ENCODE data around the gene HDLBP.
A peak's percentile ranks its signal among the peaks of the same experiment; 100 is the strongest.
"Not testable (repeated sequence)": the region's sequence is repeated elsewhere in the genome, so short reads cannot be mapped to it uniquely, and the experiment has no call there.

The HDLBP gene

GRCh38 chr2:241339839-241340630, 24.6 kb upstream of the HDLBP start:
- DNase-seq (ENCODE audit: low read depth in 2 of 2), result no peak

GRCh38 chr2:241334813-241335212, 19.3 kb upstream of the HDLBP start:
- DNase-seq (ENCODE audit: low read depth in 2 of 2), result no peak

DNA sequence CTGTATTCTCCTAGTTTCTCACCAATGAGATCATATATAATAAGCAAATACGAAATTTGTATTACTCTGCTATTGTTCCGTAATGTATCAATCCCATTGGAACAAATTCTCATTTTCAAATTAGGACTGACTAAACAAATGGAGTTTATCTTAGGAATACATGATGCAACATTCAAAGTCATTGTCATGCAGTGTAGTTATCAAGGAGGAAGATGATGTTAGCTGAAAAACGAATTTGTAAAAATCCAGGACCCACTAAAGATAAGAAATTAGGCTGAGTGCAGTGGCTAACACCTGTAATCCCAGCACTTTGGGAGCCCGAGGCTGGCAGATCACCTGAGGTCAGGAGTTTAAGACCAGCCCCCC, 15.1 kb upstream of the HDLBP start:
- no peak for DNase-seq (ENCODE audit: low read depth in 2 of 2)

DNA sequence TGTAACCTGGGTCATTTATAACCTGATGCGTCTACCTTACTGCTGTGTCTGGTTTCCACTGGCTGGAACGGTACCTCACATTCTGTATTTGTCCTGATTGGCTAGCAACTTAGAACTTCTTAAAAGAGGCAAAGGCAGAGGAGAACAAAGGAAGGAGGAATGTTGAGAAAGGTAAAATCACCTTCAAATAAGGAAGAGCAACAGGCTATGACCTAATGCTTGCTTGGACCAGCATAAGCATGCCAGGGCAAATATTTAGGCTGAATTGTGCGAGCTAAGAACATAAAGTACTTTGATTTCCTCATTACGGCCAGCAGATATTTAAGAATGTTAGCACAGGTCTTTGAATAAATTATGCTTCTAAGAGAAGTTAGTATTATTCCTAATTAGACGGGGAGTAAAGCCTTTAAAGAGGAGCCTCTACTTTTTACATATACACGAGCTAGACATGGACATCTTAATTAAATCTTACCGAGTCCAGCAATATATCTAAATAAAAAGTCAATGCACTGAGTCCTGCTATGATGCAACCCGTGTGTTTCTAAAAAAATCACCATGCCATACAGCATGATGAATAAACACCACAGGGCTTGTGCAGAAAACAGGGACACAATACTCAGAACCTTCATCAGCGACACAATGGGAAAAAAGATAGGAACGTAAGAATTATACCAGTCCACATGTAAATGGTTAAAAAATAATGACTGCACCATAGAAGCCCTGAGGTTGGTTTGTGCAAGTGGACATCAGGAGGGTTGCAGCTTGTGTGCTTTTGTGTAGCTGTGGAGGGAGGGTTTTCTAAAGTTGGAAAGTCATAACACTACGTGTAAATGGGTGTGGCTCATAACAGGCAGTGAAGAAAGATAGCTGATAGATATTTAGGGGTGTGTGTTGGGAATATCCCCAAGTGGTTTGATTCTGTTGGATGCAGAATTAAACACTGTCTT, 14.5 kb upstream of the HDLBP start:
- no peak for DNase-seq (ENCODE audit: low read depth in 2 of 2)

GRCh38 chr2:241325257-241325656, 9.8 kb upstream of the HDLBP start:
- no peak for DNase-seq (ENCODE audit: low read depth in 2 of 2)

DNA sequence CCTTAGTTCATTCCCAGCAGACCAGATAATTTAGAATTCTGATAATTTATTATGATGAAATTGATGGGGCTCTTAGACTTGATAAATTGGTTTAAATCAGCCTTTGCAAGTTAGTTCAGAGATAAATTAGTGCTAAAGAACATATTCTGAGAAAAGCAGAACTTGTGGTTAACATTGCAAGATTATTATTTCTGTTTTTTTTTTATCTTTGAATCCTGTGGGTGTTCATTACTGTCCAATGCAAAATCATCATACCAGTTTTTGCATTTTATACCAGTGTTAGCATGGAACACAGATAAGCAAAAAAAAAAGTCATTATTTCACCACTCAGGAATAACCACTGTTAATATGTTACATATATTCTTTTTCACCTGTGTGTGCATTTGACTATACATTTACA, 9.3 kb upstream of the HDLBP start:
- no peak for DNase-seq (ENCODE audit: low read depth in 2 of 2)

DNA sequence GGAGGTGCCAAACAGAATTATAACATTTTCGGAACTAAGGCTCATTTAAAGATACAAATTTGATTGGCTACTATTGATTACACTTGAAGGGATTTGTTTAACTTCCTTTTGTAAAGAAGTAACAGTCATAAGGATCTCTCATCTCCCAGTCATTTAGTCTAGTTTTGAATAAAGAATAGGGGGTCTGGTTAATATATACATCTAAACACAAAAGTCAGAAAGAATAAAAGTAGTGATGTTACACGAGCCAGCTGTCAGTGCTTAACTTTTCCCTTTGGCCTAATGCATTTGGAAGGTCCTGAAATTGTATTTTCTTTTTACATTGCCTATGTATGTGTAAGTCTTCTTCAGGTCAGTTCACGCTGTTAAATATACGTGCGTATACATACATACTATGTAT, 8.3 kb upstream of the HDLBP start:
- no peak for DNase-seq (ENCODE audit: low read depth in 2 of 2)

- no peak for DNase-seq (ENCODE audit: low read depth in 2 of 2)
Observed at GRCh38 chr2:241321886-241322285, 6.4 kb upstream of the HDLBP start.

DNA sequence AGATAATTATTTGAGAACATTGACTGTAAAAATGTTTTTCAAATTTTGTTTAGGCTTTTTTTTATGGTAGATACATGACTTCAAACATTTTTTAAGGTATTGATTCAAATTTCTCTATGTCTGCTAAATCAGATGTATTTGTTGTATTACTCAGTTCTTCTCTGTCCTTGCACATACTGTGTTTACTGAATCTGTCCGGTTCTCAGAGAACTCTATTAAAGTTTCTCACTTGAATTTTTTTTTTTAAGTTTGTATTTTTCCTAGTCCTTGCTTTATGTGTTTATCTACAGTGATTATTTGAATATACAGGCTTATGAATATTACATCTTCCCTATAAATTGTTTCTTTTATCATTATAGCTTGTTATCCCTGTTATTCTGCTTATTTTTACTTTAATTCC, 5.6 kb upstream of the HDLBP start:
- DNase-seq (ENCODE audit: low read depth in 2 of 2), result no peak

DNA sequence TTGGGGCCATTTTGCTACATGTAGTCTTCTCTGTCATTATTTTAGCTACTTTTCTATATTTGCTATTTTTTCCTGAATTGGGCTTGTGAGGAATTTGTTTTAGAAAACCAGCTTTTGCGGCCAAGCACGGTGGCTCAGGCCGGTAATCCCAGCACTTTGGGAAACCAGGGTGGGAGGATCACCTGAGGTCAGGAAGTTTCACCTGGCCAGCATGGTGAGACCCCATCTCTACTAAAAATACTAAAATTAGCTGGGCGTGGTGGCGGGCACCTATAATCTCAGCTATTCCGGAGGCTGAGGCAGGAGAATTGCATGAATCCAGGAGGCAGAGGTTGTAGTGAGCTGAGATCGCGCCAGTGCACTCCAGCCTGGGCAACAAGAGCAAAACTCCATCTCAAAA, 4.9 kb upstream of the HDLBP start:
- no peak for DNase-seq (ENCODE audit: low read depth in 2 of 2)

DNA sequence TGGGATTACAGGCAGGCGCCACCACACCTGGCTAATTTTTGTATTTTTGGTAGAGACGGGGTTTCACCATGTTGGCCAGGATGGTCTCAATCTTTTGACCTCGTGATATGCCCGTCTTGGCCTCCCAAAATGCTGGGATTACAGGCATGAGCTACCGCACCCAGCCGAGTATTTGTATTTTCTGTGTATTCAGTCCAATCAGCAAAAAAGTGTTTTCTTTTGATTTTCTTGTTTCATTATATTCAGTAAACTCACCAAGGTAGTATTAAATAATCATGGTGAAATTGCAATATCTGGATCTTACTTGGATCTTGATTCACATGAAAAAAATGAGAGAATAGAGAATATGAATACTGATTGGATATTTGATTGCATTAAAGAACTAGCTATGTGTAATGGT, 3.4 kb upstream of the HDLBP start:
- not testable (repeated sequence) for DNase-seq (ENCODE audit: low read depth in 2 of 2)

DNA sequence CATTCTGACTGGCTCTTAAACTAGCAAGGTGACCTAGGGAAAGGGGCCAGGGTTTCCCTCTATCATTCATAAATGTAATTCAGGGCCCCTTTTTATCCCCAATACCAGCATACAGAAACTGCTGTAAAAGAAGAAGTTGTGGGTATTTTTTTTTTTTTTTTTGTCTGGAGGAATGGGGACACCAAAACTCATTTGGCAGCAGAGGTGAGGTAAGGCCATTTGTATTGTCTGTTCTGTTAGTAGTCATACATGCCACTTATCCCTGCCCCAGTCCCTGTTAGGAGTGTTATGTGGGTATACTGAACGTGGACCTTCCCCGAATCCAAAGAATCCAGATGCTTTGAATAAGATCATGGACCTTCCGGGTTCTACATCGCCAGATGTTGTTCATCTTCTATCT, 1.9 kb upstream of the HDLBP start:
- DNase-seq (ENCODE audit: low read depth in 2 of 2), result no peak

DNA sequence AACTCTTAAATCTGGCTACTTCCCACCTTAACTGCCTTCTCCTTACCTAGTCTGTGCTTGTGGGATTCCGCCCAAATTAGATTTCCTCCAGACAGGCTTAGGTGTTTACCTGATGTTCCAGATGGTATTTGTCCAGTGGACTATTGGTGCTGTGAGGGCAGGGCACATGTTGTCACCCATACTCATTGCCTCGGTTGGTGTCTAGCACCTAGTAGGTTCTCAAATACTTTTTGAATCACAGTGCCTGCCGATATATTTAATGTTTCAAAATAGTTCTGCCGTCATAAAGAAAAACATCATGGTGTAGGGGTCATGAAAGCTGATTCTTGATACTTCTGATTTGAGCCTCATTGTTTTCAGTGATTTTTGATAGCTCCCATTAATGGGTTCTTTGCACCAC, 1.4 kb upstream of the HDLBP start:
- no peak for DNase-seq (ENCODE audit: low read depth in 2 of 2)

- peak; percentile 46 to 50 for DNase-seq (ENCODE audit: low read depth in 2 of 2)
Observed at GRCh38 chr2:241315879-241316631, 583 bp upstream of the HDLBP start, which contains the start of gene SEPTIN2. Gene SEPTIN2 (plus strand): TSS chr2:241315925. CDS start chr2:241324233, 8,308 bp downstream.

DNA sequence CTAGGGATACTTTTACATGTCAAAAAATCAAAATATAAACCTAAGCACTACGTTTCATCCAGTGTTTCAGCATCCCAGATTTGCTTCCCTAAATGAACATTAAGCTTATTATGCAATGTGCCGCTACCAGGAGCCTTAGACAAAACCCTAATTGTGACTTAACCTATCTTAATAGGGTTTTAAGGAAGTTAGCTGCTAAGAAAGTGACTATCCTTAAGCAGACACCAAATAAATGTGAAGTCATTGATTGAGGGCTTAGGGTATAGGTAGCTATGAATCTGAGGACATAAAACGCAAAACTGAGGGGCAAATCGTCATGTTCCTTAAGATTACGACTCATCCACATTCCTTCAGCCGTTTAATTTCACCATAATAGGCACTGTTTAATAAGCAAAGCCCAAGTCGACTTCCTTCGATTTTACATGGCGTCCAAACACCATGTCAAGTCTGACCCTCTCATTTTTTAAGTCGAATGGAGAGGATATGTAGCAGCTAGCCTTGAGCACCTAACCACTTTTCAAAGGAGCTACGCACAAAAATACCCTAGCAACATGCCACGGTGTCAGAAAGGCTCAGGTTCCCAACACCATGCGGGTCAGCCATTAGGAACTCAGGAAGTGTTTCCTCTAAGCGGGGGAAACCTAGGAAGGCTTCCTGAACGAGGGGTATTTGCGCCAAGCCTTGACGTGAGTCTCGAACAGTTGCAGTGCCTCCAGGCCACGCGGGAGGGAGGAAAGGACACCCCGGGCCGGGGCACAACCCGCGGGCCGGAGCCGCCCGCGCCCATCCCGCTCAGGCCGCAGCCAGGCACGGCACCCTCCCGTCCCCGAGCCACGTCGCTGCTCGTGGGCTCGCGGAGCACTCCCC, 1.0 kb downstream of the HDLBP start:
- DNase-seq (ENCODE audit: low read depth in 2 of 2), result no peak

GRCh38 chr2:241313543-241314095, 1.9 kb downstream of the HDLBP start:
- no peak for DNase-seq (ENCODE audit: low read depth in 2 of 2)

- no peak for DNase-seq (ENCODE audit: low read depth in 2 of 2)
Observed at GRCh38 chr2:241312082-241312481, 3.4 kb downstream of the HDLBP start.

- no peak for DNase-seq (ENCODE audit: low read depth in 2 of 2)
Observed at GRCh38 chr2:241310917-241311566, 4.4 kb downstream of the HDLBP start.

DNA sequence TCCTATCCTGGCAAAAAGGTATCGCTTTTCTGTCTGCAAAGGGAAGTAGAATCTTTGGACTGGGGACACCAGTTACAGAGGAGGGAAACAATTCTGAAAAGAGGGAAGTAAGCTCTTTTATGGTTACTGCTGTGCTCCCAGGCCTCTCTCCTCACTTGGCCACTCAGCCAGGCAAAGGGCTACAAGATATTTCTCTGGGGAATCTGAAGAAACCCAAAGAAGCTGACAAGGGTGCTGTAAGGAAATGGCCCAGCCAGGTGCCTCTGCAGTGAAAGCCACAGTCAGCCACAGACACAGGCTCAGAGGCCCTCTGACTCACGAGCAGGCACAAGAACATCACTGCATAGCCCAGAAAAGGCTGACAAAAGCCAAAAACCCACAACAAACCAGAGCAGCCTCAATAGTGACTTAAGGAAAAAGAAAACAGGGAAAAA, 5.8 kb downstream of the HDLBP start:
- peak; percentile 40 to 55 for DNase-seq (ENCODE audit: low read depth in 2 of 2)

DNA sequence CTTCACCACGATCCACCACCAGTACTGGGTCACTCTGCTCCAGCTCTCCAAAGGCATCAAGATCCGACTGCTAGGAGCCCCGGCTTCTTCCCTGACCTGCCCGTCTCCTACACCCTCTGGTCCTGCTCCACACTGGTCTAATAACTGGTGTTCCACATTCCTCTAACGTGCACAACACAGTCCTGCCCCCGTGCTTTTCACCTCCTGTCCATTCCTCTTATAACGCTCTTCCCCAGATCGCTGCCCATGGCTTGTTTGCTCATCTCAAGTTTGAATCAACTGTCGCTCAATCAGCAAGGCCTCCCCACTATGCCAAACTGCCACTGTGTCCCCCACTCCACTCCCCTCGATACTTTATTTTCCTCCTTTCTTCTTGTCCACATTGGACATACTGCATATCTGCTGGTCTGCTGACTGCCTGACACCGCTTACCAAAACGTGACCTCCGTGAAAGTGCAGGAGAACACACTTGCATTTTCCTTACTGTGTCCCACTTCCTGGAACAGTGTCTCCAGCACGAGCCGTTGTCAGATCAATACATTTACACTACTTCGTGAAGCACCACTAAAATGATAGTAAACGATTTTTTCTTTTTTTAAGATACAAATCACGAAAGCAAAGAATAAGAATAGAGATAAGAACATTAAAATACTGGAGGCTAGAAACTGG, 6.5 kb downstream of the HDLBP start:
- DNase-seq (ENCODE audit: low read depth in 2 of 2), result no peak

All from activated CD8-positive, alpha-beta memory T cell treated with anti-CD3 and anti-CD28 coated beads for 4 hours (primary cell).